ENCODE data around the gene DPYD. TPM values are rescaled to one million over a fixed set of nuclear protein-coding genes. Genes with fewer than 3 reads are reported as not detected.

DPYD gene
- total RNA-seq, 4 donors from 2014 or later: 35.7 to 65.4 (median 43.7) TPM

- 47 to 55% methylated on average over 3 of the region's 3 CpGs for WGBS, 2 donors
Observed at GRCh38 chr1:97366984-97367383, 553.9 kb downstream of the DPYD start.

DNA sequence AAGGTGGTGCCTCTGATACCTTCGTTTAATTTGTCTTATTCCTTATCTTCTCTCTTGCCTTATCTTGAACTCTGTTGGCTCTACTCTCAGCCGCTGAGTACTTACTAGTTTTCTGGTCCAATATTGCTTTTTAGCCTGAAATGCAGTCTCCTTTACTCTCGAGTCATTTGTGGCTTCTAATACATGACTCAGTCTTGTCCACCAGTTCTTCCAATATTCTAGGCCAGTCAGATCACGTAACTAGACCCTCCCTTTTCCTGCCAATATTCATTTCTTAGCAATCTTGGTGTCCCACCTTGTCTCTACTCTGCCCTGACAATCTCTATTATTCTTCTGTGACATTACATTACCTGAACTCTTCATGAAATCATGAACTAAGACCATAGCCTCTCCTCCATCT lies 555.8 kb downstream of the DPYD start:
- H3K9me3 ChIP-seq: no peaks in the 10 kb centered on the region
- no peaks in the 10 kb centered on the region for H3K27me3 ChIP-seq
- no peak overlapping the region for H3K4me3 ChIP-seq
- no peaks in the 10 kb centered on the region for H3K4me1 ChIP-seq
- no peak for DNase-seq (ENCODE audit: low spot score in 2 of 2)
- H3K27ac ChIP-seq: no peak overlapping the region
- H3K36me3 ChIP-seq: peaks cover 0 to 7% (median 0%) of the 10 kb centered on the region in 3 donors
- no peak for TF ChIP-seq EP300 (IDR thresholded peaks at IDR 0.05)
- no peak for TF ChIP-seq CTCF (IDR thresholded peaks at IDR 0.05)
- no peak for TF ChIP-seq POLR2A (IDR thresholded peaks at IDR 0.05)
- 92 to 97% methylated on average over 4 of the region's 4 CpGs for WGBS, 2 donors

More at GRCh38 chr1:97366984-97367383, 553.9 kb downstream of the DPYD start:
- Histone ChIP-seq H3K36me3 (peaks cover 0 to 7% (median 0%) of the 10 kb centered on the region in 3 donors), H3K9me3 (no peaks in the 10 kb centered on the region), H3K4me3 (no peak overlapping the region), H3K4me1 (no peaks in the 10 kb centered on the region), H3K27ac (no peak overlapping the region), H3K27me3 (no peaks in the 10 kb centered on the region)
- no peak for DNase-seq (ENCODE audit: low spot score in 2 of 2)
- TF ChIP-seq POLR2A (IDR thresholded peaks at IDR 0.05) (no peak), CTCF (IDR thresholded peaks at IDR 0.05) (no peak), EP300 (IDR thresholded peaks at IDR 0.05) (no peak)

- Histone ChIP-seq H3K27ac (no peak overlapping the region), H3K27me3 (no peaks in the 10 kb centered on the region), H3K36me3 (peaks cover 0 to 10% (median 0%) of the 10 kb centered on the region in 3 donors), H3K4me3 (no peak overlapping the region), H3K4me1 (no peaks in the 10 kb centered on the region), H3K9me3 (no peaks in the 10 kb centered on the region)
- DNase-seq (ENCODE audit: low spot score in 2 of 2): no peak
- TF ChIP-seq CTCF (IDR thresholded peaks at IDR 0.05) (no peak), EP300 (IDR thresholded peaks at IDR 0.05) (no peak), POLR2A (IDR thresholded peaks at IDR 0.05) (no peak)
Observed at GRCh38 chr1:97364086-97364485, 556.7 kb downstream of the DPYD start.

GRCh38 chr1:97356309-97356708 lies 564.5 kb downstream of the DPYD start:
- H3K9me3 ChIP-seq: peaks cover 0 to 11% (median 0%) of the 10 kb centered on the region in 4 donors
- H3K4me1 ChIP-seq: peaks cover 0 to 6% (median 0%) of the 10 kb centered on the region in 4 donors
- DNase-seq (ENCODE audit: low spot score in 2 of 2): no peak
- peaks cover 0 to 26% (median 0%) of the 10 kb centered on the region in 3 donors for H3K36me3 ChIP-seq
- TF ChIP-seq CTCF (IDR thresholded peaks at IDR 0.05) (no peak), EP300 (IDR thresholded peaks at IDR 0.05) (no peak), POLR2A (IDR thresholded peaks at IDR 0.05) (no peak)
- WGBS, 2 donors: 95 to 100% methylated on average over 1 of the region's 1 CpG
- H3K4me3 ChIP-seq: no peak overlapping the region
- no peak overlapping the region for H3K27ac ChIP-seq
- H3K27me3 ChIP-seq: no peaks in the 10 kb centered on the region

GRCh38 chr1:97352936-97353382 lies 567.9 kb downstream of the DPYD start:
- Histone ChIP-seq H3K9me3 (peaks cover 0 to 3% (median 0%) of the 10 kb centered on the region in 4 donors), H3K27ac (no peak overlapping the region), H3K27me3 (no peaks in the 10 kb centered on the region), H3K4me1 (peaks cover 0 to 12% (median 0%) of the 10 kb centered on the region in 4 donors), H3K36me3 (peaks cover 0 to 11% (median 0%) of the 10 kb centered on the region in 3 donors), H3K4me3 (no peak overlapping the region)
- 73 to 85% methylated on average over 4 of the region's 4 CpGs for WGBS, 2 donors
- TF ChIP-seq EP300 (IDR thresholded peaks at IDR 0.05): no peak
- no peak for TF ChIP-seq POLR2A (IDR thresholded peaks at IDR 0.05)
- no peak for TF ChIP-seq CTCF (IDR thresholded peaks at IDR 0.05)
- no peak for DNase-seq (ENCODE audit: low spot score in 2 of 2)

Data from tibial nerve (tissue), 4 donors.